Stimulated activated CD8-positive, alpha-beta memory T cell treated with anti-CD3 and anti-CD28 coated beads, Interleukin-4, amount 100 ng/mL, for 4 hours (primary cell): ENCODE results near the gene HEMK1.

Experiments
- DNase-seq, 2 donors: peaks; one replicate each; pipeline ENCODE4 v3.0.0-alpha.2; 2020; ENCODE audit warnings: low read depth in 2 of 2, low spot score in 1 of 2

Gene HEMK1

GRCh38 chr3:50568947-50569749 is at the start of gene HEMK1:
Gene HEMK1 (plus strand): TSS chr3:50569522. CDS start chr3:50571105, 1,583 bp downstream.
- DNase-seq, result peak; percentile 85 to 89

GRCh38 chr3:50520849-50521248 is 48.5 kb upstream of the HEMK1 start:
- no peak for DNase-seq

- no peak for DNase-seq
Measured at GRCh38 chr3:50521572-50521971, 47.8 kb upstream of the HEMK1 start.

GRCh38 chr3:50523279-50523811 is 46.0 kb upstream of the HEMK1 start:
- no peak for DNase-seq

- no peak for DNase-seq
Measured at GRCh38 chr3:50524746-50525145, 44.6 kb upstream of the HEMK1 start.

GRCh38 chr3:50525191-50525910 is 44.0 kb upstream of the HEMK1 start:
- no peak for DNase-seq

DNA sequence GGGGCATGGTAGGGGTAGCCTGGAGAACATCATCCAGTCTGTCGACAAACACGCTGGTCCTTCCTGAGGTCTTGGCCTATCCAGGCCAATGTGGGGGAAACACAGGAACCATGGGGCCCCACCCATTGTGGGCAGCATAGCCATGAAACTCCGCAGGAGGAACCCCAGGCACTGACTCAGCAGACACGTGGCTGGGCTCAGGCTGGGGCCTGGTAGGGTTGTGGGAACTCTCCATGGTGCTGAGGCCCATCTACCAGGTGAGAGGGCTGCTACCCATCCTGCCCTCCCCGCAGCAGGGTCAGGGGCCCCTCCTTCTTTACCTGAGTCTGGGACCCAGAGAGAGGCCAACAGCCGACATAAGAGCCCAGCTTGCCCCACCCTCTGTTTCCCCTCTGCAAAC is 43.3 kb upstream of the HEMK1 start:
- peak; percentile 8 to 15 for DNase-seq

DNA sequence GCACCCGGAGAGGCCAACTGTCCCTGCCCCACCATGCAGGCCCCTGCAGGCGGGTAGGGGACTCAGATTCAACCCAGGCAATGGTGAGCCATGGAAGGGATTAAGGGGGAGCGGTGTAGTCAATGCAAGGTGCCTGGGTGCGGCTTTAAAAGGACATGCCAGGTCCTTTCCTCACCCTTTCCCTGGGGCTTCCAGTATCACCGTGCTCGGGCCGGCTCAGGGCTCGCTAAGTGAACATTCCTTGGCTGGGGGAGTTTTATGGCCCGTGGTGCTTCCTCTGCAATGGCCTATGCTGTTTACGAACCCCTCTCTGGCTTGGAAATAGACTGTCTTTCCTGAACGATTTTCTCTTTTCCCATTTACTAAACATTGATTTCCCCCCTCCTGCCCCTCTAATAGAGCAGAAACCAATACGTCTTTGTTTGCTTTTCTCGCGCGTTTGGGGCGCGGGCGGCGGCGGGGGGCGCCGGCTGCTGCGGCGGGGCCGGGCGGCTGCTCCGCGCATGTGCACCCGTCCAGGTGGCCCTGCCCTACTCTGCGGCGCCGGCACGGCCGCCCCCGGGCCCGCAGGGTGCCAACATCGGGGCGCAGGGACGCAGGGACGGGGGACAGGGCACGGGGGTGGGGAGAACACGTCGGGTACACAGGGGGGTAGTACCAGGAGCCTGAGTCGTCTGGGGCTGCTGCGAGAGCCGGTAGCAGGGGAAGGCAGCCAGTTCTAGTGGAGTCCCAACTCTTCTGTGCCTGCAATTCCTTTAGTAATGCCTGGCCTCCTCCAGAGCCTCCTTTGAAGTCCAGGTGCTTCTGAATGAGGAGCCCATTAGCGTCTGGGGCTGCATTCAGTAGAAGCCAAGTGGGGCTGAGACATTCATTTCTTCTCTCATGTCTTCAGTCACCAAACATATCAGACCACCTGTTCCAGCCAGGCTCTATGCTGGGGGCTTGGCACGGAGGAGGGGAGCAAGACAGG is 39.0 kb upstream of the HEMK1 start:
- DNase-seq, result no peak

- DNase-seq, result no peak
Measured at GRCh38 chr3:50531201-50531600, 38.1 kb upstream of the HEMK1 start.

DNA sequence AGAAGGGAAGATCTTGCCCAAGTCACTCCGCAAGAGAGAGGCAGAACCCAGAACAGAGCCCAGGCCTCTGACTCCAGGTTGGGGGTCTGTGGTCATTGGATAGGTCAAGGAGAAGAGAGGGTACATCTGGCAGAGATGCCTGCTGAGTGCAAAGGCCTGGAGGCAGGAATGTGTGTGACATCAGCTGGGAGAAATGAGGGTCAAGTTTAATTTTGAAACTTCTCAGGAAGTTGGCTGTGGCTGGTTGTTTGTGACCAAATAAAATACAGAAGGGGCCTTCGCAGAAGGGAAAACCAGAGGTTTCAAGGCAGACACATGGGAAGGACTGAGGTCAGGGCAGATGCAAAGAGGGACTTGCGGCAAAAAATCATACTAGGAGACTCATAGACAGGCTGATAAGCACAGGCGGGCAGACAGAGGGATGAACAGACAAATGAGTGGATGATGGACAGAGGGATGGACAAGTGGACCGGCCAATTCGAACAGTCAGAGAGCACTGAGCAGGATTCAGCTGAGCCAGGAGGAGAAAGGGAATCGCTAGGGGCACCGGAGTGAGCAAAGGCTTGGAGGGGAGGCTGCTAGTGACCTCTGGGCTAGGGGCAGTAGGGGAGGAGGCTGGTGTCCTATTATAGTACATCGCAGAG is 37.1 kb upstream of the HEMK1 start:
- DNase-seq, result no peak

DNA sequence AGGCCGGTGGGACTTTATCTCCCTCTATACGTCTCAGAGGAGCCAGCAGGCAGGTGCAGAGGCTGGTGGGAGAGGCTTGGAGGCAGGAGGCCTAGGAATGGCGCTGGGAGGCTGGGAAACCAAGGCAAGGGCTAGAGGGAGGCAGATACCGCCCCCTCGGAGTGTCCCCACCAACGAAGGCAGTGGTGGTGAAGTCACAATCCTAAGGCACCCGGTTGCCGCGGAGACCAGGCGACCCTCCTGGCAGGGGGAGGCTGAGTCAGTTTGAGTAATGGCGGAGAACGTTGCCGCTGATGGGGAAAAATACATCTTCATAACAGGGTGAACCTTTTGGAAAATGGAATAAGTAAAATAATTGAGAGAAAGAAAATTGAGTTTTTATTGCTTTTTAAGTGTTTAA is 36.0 kb upstream of the HEMK1 start:
- DNase-seq, result no peak

GRCh38 chr3:50533807-50534461 is 35.4 kb upstream of the HEMK1 start:
- DNase-seq, result no peak

DNA sequence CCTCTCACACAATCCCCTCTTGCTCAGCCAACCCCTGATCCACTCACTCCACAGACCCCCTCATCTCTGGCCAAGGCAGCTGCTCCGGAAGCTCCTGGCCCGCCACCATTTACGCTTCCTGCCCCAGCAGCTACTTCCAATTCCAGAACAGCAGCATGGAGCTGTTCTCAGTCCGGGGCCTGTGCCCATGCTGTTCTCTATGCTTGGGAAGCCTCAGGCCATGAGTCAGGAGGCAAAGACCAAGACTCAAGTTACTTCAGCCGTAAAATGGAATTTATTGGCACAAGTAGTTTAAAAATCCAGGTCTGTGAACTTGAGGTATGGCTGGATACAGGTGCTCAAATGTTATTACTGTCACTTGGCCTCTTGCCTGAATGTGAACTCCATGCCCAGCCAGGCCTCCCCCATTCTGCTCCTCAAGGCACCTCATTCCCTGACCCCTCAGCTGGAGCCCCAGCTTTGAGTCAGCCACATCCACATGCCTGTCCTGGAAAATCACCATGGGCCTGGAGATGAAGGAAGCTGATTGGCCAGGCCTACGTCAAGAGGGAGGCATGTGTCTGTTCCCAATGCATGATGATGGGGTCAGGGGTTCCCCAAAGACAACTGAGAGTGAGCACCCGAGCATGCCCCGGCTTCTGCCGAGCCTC is 34.5 kb upstream of the HEMK1 start:
- DNase-seq, result no peak

DNA sequence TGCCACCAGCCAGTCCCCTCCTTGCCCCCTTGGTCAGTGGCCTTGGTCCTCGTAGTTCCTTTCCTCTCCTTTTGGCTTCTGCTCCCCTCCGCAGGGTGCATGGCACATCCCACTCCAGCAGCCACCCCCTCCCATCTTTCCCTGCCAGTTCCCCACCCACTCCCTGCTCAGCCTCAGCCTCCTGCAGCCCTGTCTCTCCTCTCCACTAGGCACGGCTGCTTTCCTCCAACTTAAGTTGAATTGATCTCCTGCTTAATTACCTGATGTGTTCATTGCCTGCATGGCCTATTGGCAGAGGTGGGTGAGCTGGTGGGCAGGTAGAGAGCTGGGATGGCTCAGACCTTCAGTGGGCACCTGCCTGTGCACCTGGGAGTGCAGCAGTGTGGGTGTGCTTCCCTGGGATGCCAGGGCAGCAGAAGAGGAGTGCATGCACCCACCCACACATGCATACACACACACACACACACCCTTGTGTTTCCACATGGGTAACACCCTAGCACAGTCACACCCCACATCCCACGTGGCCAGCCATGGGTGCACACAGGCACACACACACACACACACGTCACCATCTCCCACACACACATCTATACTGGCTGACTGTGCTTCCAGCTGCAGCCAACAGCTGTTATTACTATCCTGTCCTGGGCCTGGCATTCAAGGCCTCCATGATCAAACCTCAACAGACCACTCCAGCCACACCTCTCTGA is 32.7 kb upstream of the HEMK1 start:
- DNase-seq, result no peak

DNA sequence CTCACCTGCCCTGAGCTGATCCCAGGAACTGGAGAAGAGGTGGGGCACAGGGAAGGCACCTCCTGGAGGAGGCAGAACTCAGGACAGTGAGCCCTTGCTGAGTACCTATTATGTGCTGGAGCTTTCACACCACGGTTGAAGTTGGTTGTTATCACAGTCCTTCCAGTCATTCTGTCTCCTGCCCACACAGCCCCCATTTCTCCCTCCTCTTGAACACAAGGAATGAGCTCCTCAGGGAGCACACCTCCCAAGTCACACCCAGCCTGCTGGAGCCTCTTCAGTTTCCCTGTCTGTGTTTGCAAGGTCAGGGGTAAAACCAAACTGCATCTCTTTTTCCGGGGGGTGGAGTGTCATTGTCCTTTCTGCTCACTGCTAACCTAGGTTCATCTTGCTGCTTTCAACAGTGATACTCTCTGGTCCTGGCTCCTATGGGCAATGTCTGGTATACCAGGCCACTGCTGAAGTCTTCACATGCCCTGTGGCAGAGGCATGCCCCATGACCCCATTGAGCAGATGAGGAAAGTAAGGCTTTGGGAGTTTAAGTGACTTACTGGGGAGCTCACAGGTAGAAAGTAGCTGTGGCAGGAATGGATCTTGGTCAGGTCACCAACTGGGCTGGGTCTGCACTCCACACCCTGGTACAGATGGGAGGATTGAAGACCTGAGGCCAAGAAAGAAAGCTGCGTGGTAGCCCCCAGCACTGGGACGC is 31.7 kb upstream of the HEMK1 start:
- DNase-seq, result no peak

DNA sequence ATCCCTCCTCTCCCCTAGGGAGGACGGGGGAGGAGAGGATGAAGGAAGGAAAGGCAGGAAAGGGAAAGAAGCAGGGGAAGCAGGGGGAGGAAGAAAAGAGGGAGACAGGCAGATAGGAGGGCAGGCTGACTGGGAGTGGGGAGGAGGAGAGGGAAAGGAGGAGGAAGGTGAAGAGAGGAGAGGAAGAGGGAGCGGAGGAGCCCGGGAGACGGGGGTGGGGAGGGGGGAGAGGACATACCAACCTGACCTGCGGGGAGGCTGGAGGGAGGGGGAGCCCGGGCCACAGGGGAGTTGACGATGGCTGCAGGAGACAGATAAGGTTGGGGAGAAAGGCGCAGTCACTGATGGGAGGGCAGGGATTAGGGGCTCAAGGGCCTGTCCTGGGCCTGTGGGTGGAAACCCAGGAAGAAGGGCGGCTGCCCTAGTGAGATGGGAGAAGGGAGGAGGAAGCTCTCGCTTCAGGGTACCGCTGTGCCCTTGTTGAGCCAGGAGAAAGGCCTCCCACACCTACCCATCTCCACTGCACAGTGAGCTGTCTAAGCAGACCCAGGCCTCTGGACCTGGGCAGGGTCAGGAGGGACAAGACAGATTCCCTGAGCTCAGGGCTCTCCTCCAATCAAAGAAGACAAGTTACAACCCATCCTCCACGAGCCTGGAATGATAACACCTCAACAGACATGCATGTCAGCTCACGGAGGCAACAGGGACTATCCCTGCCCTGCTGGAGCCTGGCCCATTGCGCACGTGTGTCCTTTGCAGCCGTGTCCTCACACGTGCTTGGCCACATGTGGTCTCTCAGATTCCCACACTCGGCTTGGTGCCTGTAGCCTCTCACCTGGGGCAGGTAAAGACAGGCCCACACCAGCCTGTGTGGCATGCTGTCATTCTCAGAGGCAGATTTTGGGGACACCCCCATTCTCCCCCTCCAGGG is 29.7 kb upstream of the HEMK1 start:
- no peak for DNase-seq
